ENCODE measurements around the gene ZNF675. TPM values are rescaled to one million over a fixed set of nuclear protein-coding genes. Genes with fewer than 3 reads are reported as not detected.
"Not testable (repeated sequence)": the region's sequence is repeated elsewhere in the genome, so short reads cannot be mapped to it uniquely, and the experiment has no call there.

The ZNF675 gene
- total RNA-seq, 4 donors from 2014 or later: 1.2 to 2.5 (median 1.5) TPM

GRCh38 chr19:23673132-23673531 is 13.9 kb downstream of the ZNF675 start:
- Histone ChIP-seq H3K36me3 (no peaks in the 10 kb centered on the region), H3K27ac (no peak overlapping the region), H3K4me3 (no peak overlapping the region), H3K4me1 (no peaks in the 10 kb centered on the region), H3K9me3 (no peaks in the 10 kb centered on the region), H3K27me3 (no peaks in the 10 kb centered on the region)
- TF ChIP-seq CTCF (IDR thresholded peaks at IDR 0.05 in 4 of 5, conservative IDR thresholded peaks at IDR 0.05 in 1 of 5): no peak
- TF ChIP-seq POLR2A (IDR thresholded peaks at IDR 0.05): no peak
- no peak for ATAC-seq
- in situ Hi-C loops (cut with MboI; ENCODE audit: low sequenced_read_pairs in 4 of 4) (no loop called here), intact Hi-C loops (cut with DNase I; ENCODE audit: low total_unique reads) (no loop called here)
- no peak for DNase-seq

DNA sequence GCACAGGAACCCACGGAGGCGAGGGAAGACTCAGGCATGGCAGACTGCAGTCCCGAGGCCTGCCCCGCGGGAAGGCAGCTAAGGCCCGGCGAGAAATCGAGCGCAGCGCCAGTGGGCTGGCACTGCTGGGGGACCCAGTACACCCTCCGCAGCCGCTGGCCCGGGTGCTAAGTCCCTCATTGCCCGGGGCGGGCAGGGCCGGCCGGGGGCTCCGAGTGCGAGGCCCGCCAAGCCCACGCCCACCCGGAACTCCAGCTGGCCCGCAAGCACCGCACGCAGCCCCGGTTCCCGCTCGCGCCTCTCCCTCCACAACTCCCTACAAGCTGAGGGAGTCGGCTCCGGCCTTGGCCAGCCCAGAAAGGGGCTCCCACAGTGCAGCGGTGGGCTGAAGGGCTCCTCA is 18.4 kb downstream of the ZNF675 start:
- H3K27ac ChIP-seq; H3K4me1 ChIP-seq; ATAC-seq; H3K9me3 ChIP-seq; in situ Hi-C loops (cut with MboI; ENCODE audit: low sequenced_read_pairs in 4 of 4); DNase-seq; H3K36me3 ChIP-seq; H3K27me3 ChIP-seq; intact Hi-C loops (cut with DNase I; ENCODE audit: low total_unique reads); H3K4me3 ChIP-seq: not testable (repeated sequence)

GRCh38 chr19:23665651-23666410 is 21.2 kb downstream of the ZNF675 start:
- ATAC-seq (no peak), DNase-seq (no peak)
- H3K27ac ChIP-seq: no peak overlapping the region
- H3K4me1 ChIP-seq: no peaks in the 10 kb centered on the region
- H3K36me3 ChIP-seq: peaks cover 0 to 28% of the 10 kb centered on the region in 2 donors
- in situ Hi-C loops (cut with MboI; ENCODE audit: low sequenced_read_pairs in 4 of 4) (no loop called here), intact Hi-C loops (cut with DNase I; ENCODE audit: low total_unique reads) (no loop called here)
- no peaks in the 10 kb centered on the region for H3K9me3 ChIP-seq
- no peak overlapping the region for H3K4me3 ChIP-seq
- no peaks in the 10 kb centered on the region for H3K27me3 ChIP-seq
- TF ChIP-seq POLR2A (IDR thresholded peaks at IDR 0.05): no peak
- no peak for TF ChIP-seq CTCF (IDR thresholded peaks at IDR 0.05 in 4 of 5, conservative IDR thresholded peaks at IDR 0.05 in 1 of 5)

- peaks cover 0 to 16% of the 10 kb centered on the region in 2 donors for H3K36me3 ChIP-seq
- H3K4me3 ChIP-seq; intact Hi-C loops (cut with DNase I; ENCODE audit: low total_unique reads); H3K27ac ChIP-seq; DNase-seq; H3K27me3 ChIP-seq; ATAC-seq; in situ Hi-C loops (cut with MboI; ENCODE audit: low sequenced_read_pairs in 4 of 4); H3K4me1 ChIP-seq: not testable (repeated sequence)
- H3K9me3 ChIP-seq: peaks cover 0 to 20% (median 0%) of the 10 kb centered on the region in 3 donors
These were observed 37.2 kb downstream of the ZNF675 start for GRCh38 chr19:23649817-23650216.

Other genes starting within 250 kb of the ZNF675 start
- gene ZNF681, start 71.7 kb upstream of the ZNF675 start, total RNA-seq: under 1 TPM; 0.07 to 0.25 (median 0.19) TPM
- gene ZNF726, start 227.7 kb upstream of the ZNF675 start, total RNA-seq: under 1 TPM in 1 of 4 donors, not detected in 3; 0.33 TPM